AG08396 (cell line): ENCODE measurements around the gene MYLK.

ENCODE experiments used
- DNase-seq: peaks from one replicate; pipeline ENCODE4 v3.0.0; 2012; ENCODE audit warnings: low spot score, mixed read lengths

Gene MYLK

DNA sequence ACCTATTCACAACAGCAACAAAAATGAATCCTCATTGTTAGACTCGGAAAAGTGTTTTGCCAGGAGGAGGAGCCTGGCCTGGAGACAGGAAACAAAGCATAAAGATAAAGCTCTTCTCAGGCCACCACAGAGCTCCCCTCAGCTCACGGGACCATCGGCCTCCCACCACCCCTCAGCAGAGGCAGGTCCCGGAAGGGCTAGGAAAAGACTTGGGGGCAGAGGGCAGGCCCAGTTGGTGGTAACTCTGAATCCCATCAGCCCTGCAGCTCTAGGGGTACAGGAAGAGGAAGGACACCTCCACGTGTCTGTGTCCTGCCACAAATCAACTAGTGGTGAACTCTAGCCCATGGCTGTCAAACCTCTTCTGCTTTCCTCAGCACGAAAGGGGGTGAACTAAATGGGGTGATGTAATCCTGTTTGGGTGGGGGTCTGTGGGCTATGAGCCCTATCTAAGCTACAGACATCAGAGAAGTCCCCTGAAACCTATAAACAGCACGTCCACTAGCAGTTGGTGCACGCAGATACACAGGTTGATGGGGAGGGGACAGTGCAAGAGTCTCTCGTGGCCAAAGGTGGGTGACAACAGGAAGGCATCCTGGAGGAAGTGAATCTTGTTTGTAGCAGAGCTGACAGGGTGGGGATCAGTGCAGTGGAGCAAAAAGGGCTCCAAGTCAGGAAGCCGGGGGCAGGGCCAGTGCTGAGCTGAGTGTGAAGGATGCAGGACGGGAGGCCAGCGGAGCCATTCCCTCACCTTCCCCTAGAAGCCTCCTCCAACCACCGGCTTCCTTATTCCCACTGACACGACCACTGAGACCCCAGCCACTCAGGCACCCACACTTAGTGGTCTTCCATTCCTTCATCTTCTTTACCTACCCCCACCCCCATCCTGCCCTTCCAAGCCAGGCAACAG, 188.1 kb downstream of the MYLK start:
- DNase-seq: no peak

DNA sequence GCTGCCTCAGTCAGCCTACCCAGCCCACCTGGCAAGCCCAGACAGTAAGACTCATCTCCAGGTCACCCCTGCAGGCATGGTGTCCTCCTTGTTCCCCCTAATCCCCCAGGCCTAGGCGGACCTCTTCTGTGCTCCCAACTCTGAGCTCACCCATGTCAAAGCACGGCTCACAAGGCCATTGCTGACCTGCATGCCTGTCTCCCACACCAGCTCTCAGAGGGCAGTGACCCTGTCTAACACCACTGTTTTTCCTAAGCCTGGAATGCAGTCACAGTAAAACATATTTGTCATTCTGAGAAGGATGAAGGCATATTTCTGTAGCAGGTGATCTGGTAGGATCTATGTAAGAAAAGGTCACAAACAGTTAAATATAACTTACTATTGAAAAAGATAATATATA, 189.0 kb downstream of the MYLK start:
- DNase-seq: no peak

DNA sequence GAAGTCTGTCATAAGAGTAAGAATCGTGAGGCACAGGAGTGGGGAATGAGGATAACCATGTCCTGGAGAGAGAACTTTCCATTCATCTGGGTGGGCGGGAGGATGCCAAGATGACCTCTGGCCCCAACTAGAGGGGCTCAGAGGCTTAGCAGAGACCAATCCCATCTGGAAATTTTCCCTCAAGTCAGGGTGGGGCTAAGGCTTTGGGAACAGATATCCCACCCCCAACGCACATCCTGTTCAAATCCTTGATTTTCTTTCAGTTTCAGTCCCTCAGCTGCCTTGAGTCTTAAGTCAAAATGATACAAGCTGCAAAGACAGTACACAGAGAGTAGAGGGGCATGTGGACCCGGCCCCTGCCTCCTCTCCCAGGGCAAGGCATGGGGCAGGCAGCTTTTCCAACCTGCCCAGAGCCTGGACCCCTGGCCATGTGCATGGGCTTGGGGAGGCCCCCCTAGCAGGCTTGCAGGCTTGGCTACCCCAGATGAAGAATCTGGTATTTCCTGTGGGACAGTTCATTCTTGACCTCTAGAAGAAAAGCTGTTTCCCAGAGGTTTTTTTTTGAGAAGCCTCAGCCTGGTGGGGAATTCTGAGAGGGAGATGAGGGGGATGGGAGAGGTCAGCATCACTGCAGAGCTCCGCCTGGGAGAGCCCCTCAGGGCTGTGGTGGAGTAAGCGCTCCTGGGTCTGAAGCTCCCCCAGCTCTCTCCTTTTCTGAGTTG, 189.6 kb downstream of the MYLK start:
- DNase-seq: no peak

DNA sequence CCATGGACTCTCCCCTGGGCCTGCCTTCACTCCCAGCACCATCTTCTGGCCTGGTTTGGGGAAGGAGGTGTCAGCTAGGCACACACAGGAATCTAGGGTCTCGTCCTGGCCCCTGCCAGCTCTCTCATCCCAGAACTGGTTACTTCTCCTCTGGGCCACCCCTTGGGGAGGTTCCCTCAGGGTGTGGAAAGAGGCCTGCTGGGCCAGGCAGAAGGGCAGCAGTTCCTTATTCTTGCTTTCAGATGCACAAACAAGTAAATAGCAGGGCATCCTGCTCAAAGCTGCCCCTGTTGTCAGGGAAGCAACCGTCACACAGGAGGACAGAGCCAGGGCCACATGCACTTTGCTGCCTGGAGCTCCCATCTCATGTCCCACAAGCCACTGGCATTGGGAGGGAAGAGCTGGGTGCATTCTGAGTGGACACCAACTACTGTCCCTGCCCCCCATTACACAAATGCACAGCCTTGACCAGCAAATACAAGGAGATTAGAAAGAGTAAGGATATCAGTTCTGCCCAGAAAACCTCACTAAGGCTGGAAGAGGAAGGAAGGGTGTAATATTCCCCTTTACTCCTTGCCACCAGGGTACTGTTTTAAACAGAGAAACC, 190.4 kb downstream of the MYLK start:
- DNase-seq: no peak

DNA sequence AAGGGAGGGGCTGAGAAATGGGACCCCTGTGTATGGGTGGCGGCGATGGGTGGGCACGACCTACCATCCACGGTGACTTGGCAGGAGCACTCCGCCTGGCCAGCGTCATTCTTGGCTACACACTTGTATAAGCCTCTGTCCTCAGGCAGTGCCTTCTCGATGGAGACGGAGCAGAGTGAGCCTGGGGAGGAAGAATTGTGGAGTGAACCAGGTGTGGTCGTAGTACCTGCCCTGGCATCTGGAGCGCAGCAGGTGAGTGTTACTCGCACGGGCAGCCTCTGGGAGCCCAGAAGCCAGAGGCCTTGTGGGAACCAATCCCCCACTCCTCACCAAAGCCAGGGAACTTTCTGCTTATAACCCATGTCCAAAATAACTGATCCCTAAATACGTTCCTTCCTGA, 191.5 kb downstream of the MYLK start:
- no peak for DNase-seq

DNA sequence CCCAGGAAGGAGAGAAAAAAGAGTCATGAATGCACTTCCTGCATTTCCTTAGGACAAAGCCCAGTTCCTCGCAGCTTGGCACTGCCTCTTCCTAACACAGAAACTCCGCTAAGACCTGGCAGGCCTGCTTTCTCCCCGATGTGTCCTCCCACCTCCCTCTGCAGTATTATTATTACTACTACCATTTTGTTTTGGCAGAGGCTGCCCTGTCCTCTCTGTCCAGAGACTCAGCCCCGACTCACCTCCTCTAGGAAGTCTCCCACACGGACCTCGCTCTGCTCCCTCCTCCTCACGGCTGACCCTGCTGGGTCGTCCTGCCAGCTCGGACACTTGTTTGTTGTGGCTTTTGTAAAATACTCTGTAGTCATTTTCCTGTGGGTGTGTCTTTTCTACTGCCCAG, 192.1 kb downstream of the MYLK start:
- no peak for DNase-seq

DNA sequence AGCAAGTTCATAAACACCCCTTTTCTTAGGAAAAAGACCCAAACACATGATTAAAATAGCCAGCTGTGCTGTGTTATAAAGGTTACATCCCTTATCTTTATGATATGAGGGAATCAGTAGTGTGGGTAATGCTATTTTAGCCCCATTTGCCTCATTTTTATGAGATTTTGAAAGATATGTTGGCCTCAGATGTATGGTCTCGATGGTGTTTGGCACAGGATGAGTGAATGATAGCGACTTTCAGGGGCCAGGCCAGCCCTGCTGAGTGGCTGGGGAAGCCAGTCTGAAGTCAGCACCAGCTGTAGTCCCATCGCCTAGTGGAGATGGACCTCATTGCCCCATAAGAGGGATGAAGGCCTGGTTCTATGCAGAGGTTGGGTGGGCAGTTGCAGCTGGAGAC, 194.3 kb downstream of the MYLK start:
- DNase-seq: no peak

DNA sequence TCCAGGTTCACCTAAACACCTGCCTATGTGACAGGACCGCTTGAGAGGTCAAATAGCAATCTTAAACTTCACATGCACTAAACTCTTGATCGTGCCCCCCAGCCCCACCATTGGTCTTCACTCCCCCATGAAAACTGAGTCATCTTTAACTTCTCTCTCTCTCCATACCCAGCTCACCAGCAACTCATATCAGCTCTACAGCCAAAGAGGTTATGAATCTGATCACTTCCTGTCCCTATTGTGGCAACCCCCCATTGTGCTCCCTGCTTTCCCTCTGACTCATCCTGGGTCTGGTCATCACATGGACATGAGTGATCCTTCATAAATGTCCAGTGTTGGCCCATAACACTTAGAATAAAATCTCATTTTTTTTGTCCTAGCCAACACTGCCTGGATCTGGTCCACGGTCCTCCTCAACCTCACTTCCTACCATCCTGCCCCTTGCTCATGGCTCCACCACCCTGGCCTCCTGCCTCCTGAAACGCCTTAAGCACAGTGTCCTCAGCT, 195.8 kb downstream of the MYLK start:
- DNase-seq: peak; percentile 89

DNA sequence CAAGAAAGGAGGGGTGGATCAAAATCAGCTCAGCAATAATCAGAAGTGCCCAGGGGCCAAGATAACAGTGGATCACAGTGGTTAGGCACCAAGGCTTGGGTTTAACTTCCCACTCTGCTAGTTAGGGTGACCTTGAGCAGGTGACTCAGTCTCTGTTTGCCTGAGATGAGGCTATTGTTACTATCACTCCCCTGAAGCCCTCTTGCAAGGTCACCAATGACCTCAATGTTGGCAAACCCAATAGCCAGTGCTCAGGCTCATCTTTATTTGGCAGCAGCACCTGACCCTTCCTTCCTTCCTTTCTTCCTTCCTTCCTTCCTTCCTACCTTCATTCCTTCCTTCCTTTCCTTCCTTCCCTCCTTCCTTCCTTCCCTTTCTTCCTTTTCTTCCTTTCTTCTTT, 196.8 kb downstream of the MYLK start:
- DNase-seq: no peak

DNA sequence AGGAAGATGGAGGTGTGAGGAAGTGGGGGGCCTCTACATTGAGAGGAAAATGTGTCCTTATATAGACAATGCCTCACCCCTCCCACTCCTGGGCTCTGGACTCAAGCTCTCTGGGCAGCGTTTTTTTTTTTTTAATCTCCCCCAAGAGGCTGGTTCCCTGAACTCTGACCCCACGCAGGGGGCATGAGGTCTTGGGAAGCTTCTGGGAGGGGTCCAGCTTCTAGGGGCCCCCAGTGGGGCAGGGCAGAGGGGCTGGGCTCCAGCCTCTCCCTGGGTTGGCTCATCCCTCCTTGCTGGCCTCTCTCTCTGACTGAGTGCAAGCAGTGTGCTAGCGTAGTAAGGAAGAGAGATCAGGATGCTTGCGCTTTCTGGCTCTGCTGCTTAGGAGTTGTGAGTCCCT, 197.9 kb downstream of the MYLK start:
- DNase-seq: no peak

DNA sequence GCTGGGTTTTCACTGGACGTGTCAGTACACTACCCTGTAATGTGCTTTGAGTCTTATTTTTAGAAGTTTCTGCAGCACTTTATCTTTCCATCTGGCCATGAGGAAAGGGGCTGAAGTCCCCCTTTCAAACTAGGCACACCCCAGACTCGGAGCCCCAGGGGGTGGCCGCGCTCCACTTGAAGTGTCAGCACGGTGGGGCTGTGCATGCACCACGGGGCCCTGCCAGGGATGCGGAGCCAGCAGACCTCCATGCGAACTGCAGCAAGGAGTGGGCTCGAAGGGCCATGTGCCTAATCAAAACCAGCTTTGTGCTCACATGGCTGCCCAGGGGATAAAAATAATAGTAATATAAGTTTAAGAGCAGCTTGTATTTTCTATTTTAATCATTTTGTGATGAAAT, 198.4 kb downstream of the MYLK start:
- no peak for DNase-seq

DNA sequence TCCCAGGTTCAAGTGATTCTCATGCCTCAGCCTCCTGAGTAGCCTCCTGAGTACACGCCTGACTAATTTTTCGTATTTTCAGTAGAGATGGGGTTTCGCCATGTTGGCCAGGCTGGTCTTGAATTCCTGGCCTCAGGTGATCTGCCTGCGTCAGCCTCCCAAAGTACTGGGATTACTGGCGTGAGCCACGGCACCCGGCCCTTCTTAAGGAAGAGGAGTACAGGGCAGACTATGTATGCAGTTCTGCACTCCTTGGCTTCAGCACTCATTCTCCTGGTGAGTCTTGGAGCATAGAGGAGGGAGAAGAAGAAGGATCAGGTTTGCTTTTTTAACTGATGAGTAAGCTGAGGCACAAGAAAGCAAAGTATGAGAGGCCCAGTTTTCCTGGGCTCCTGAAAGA, 199.5 kb downstream of the MYLK start:
- DNase-seq: no peak

DNA sequence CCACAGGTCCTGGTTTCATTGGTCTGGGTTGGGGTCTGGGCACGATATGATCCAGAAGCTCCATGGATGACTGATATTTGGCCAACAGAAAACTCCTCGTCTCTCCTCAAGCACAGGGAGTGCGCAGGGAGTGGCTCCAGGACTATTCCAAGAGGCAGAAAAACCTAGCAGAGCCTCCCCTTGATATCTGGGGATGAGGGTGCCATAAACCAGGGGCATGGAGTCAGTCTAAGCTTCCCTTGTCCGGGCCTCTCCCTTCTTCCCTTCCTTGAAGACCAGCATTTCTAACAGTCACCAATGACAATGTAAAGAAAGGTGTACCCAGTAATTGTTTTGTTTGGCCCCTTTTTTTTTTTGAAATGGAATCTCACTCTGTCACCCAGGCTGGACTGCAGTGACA, 199.9 kb downstream of the MYLK start:
- no peak for DNase-seq

DNA sequence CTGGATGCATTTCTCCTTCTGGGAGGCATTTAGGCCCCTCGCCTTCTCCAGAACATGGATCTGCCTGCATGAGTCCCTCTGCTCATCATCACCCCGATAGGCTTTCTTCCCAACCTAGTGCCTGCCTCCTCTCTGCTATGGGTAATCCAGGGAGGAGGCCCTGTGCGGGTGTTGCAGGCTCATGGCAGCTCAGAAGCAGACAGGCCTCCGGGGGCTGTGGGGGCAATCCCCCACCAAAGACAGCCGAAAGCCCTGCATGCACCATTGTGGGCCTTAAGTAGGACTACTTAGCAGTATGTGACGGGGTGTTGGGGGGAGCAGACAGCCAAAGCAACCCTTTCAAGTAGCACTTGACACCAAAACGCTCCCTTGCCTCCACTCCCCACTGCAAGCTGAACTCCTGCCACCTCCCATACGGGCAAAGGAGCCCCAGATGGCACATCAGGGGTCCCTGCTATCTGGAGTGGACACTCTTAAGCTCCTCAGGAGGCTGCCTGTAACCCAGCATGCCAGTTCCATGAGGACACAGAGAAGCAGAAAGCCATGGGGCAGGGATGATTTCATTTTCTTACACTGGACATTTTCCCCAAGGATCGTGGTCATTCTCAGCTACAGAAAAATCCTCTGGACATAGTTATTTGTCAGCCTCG, 200.5 kb downstream of the MYLK start:
- DNase-seq: no peak

DNA sequence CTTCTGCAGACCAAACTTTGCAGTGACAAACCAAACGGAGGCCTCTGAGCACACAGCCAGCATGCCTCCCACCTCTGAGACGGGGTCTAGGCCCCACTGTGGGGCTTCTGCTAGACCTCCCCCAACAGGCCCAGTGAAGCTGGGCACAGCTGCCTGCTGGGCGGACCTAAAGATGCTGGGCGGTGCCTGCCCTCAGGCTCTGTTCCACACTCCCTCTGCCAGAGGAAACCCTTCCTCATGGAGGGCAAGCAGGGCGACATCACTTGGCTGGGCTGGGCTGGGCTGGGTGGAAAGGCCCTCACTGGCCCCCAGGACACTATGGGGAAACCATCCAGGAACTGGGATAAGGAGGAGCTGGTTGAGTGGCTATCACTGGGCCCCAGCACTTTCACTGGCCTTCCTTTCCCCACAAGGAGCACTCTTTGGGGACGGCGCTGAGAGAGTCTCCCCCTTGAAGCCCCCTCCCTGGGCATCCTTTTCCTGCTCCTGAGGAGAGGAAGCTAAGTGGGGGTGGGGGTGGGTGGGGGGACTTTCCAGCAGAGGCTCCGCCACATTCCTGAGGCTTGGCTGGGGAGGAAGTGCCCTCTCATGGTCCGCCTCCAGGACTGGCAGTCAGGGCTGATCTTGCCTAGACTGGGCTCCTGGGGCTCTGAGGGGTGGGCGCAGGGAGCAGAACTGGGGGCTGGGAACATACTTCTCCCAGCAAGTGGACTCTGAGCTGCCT, 201.2 kb downstream of the MYLK start:
- no peak for DNase-seq

DNA sequence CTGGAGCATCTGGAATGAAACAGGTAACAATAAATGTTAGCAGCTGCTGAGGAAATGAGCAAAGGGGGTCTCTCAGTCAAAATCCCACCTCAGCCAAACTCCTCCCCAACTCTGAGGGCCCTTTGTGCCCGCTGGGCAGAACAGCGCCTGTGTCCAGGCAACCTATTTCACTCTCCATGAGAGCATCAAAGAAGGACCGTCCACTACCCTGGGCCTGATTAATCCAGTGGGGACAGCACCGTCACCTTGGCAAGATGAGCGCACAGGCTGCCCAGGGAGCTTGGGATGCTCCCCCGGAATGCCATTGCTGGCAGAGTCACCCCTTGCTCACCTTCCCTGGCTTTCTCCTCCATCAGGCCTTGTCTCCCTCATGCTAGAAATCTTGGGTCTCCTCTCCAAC, 201.8 kb downstream of the MYLK start:
- DNase-seq: no peak

DNA sequence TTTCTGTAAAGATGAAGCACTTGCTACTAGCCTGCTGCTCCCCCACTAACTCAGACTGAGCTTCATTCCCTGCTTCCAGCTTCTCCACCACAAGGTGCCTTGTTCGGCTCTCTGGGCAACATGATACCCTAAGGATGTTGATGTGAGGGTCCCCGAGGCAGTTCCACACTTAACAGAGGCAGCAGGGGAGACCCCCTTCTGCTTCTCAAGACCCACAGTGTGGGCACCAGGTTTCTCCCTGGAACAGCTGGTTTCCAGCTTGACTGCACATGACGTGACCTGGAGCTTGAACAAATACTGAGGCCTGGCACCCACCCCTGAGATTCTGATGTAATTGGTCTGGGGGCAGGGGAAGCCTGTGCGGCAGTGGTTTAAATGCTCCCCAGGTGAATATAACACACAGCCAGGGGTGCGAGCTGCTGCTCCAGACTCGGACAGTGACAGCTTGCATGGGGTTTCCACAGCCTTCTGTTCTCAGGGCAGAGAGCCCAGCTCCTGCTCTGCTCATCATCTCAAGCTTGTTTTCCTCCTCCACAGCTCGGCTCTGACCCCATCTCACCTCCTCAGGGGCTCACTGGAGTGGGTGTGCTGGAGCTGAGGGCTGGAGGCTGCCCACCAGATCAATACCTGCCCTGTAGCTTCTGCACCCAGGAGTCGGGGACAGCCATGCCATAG, 204.3 kb downstream of the MYLK start:
- DNase-seq: no peak

DNA sequence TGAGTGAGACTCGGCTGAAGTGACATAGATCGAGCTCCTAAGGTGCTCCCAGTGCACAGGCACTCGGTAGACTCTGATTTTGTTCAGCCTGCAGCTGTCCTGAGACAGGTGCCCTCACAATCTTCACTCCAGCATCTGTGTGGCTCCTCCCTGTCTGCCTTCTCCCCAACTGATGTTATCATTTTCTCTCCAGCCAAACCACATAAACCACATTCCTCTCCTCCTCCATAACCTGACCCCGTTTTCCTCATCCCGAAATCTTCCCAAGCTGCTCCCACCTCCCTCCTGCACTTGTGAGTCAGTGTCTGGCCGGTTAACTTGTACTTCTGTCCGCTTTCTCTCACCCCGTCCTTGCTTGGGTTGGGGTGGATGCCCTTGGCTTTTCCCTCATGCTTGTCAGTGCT, 206.0 kb downstream of the MYLK start:
- DNase-seq: peak; percentile 77

DNA sequence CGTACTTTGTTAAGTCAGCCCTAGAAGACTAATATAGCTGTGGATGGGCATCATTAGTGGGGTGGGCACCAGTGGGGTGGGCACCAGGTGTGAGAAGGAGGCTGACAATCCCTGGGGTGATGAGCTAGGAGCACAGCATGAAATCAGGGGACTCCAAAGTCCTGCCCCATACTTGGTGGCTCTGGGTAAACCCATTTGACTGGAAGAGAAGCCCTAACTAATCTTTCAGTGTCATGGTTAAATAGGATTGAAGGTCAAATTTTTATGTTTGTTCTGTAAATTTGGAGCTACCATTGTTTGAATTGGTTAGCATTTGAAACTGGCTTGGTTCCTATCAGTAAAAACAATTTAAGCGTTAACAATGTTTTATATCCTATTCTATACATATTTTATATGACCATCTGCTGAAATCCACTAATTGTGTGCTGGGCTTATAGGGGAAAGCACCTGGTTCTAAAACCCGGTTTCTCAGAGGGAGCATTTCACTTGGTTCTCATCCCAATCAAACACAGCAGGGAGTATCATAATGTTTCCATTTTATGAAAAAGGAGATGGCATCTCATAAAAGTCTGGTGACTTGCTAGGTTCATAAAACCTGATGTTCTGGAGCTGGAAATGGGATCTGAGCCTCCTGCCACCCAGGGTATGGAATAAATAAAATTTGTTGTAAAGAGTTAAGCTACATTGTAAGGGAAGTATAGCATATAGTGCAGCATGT, 211.5 kb downstream of the MYLK start:
- DNase-seq: no peak

DNA sequence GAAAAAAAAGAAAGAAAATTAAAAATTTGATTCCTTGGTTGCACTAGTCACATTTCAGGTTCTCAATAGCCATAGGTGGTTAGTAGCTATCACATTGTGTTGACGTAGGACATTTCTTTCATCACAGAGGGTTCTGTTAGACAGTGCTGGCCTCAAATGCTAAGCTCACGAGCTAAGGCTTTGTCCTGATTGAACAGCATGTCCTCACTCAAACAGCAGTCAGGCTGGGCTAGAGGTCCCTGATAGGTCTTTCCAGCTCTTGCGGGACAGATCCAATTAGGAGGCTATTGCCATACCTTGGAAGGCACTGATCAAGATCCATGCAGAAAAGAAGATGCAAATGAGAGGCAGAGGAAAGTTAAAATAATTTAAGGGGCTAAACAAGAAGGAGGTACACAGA, 213.4 kb downstream of the MYLK start:
- no peak for DNase-seq
